HFFc6 (cell line): ENCODE results near the gene ULK4. TPM values are rescaled to one million over a fixed set of nuclear protein-coding genes. Genes with fewer than 3 reads are reported as not detected.

Experiments used
- DNase-seq: peaks from one replicate; pipeline ENCODE4 v3.0.0-alpha.2; 2018
- H3K27ac Mint-ChIP-seq: 2 replicates; pipeline ENCODE4 v1.8.0; 2020; ENCODE audit warnings: mild to moderate bottlenecking, mixed read lengths
- H3K27me3 Mint-ChIP-seq: 2 replicates; pipeline ENCODE4 v1.8.0; 2021; ENCODE audit warnings: mild to moderate bottlenecking, moderate library complexity, mixed read lengths; ENCODE audit not compliant: insufficient read depth
- H3K36me3 Mint-ChIP-seq: 2 replicates; pipeline ENCODE4 v1.8.0; 2021; ENCODE audit warnings: low read depth, mixed read lengths
- H3K4me1 Mint-ChIP-seq: 2 replicates; pipeline ENCODE4 v1.8.0; 2020; ENCODE audit warnings: low read depth, mixed read lengths
- H3K4me3 Mint-ChIP-seq: 2 replicates; pipeline ENCODE4 v1.8.0; 2020; ENCODE audit warnings: mild to moderate bottlenecking, moderate library complexity, mixed read lengths
- H3K9me3 Mint-ChIP-seq: 2 replicates; pipeline ENCODE4 v1.8.0; 2020; ENCODE audit warnings: mild to moderate bottlenecking, mixed read lengths
- CTCF ChIP-seq: fragments of 200-600 bp; sonication (generic); IDR thresholded peaks from 2 replicates; pipeline ENCODE4 v1.5.0; 2021; ENCODE audit warnings: antibody characterized with exemption, mild to moderate bottlenecking
- total RNA-seq, 6 experiments: library from RNA; stranded (reverse); fragmentation: NEBNext Ultra II Directional; extraction: Animal tissue kit (Norgen Biotek cat#: 25700); gene quantifications; 2 replicates in 1 of 6; 3 replicates in 5 of 6; pipeline ENCODE4 v1.2.3, GENCODE V29; 2021

The ULK4 gene
- total RNA-seq, 6 experiments from 2014 or later = 6.0 to 8.6 (median 6.7) TPM

- Mint-ChIP-seq H3K36me3 (no peaks in the 10 kb centered on the region), H3K9me3 (no peaks in the 10 kb centered on the region), H3K4me3 (no peak overlapping the region), H3K27ac (no peak overlapping the region), H3K27me3 (no peaks in the 10 kb centered on the region; the same call in 1 of the 2 replicates), H3K4me1 (peaks cover 19% of the 10 kb centered on the region)
- no peak for DNase-seq
- no peak for TF ChIP-seq CTCF
Measured at GRCh38 chr3:41324156-41324475, 637.8 kb downstream of the ULK4 start.

- peaks cover 16% of the 10 kb centered on the region for H3K4me1 Mint-ChIP-seq
- H3K27ac Mint-ChIP-seq = no peak overlapping the region
- H3K4me3 Mint-ChIP-seq = no peak overlapping the region
- no peaks in the 10 kb centered on the region; the same call in 1 of the 2 replicates for H3K27me3 Mint-ChIP-seq
- no peak for DNase-seq
- no peaks in the 10 kb centered on the region for H3K9me3 Mint-ChIP-seq
- no peaks in the 10 kb centered on the region for H3K36me3 Mint-ChIP-seq
- no peak for TF ChIP-seq CTCF
Measured at GRCh38 chr3:41323467-41324155, 638.3 kb downstream of the ULK4 start.

- no peaks in the 10 kb centered on the region; the same call in 1 of the 2 replicates for H3K27me3 Mint-ChIP-seq
- no peak for TF ChIP-seq CTCF
- no peak for DNase-seq
- peaks cover 17% of the 10 kb centered on the region for H3K4me1 Mint-ChIP-seq
- no peak overlapping the region for H3K4me3 Mint-ChIP-seq
- H3K9me3 Mint-ChIP-seq = no peaks in the 10 kb centered on the region
- H3K36me3 Mint-ChIP-seq = no peaks in the 10 kb centered on the region
- no peak overlapping the region for H3K27ac Mint-ChIP-seq
Measured at GRCh38 chr3:41321642-41321980, 640.3 kb downstream of the ULK4 start.

- no peak for DNase-seq
- no peaks in the 10 kb centered on the region; the same call in 1 of the 2 replicates for H3K27me3 Mint-ChIP-seq
- H3K9me3 Mint-ChIP-seq = no peaks in the 10 kb centered on the region
- H3K4me1 Mint-ChIP-seq = peaks cover 17% of the 10 kb centered on the region
- no peak for TF ChIP-seq CTCF
- no peak overlapping the region for H3K4me3 Mint-ChIP-seq
- H3K36me3 Mint-ChIP-seq = no peaks in the 10 kb centered on the region
- H3K27ac Mint-ChIP-seq = no peak overlapping the region
Measured at GRCh38 chr3:41320953-41321641, 640.8 kb downstream of the ULK4 start.

DNA sequence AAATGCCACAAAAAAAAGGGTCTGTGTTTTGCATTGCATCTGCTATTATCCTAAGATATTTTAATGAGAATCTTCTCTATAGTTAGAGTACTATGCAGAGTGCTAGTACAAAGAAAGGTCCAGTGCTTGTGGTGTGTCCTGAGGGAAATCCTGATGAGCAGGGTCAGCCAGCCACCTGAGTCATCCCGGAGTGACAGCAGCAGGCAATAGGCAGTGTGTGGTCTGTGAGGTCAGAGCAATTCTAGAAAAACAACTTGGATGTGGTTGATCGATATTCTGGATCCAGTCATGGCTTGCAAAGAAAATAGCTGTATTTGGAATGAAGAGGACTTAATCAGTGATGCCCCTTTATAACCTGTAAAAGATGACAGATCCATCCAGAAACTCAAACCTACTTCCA lies 643.4 kb downstream of the ULK4 start:
- peak; percentile 39 for DNase-seq
- Mint-ChIP-seq H3K4me3 (no peak overlapping the region), H3K27ac (no peak overlapping the region), H3K9me3 (no peaks in the 10 kb centered on the region), H3K36me3 (no peaks in the 10 kb centered on the region), H3K27me3 (no peaks in the 10 kb centered on the region), H3K4me1 (peaks cover 17% of the 10 kb centered on the region)
- no peak for TF ChIP-seq CTCF
